Stimulated activated CD8-positive, alpha-beta memory T cell treated with anti-CD3 and anti-CD28 coated beads, Interleukin-15, amount 100 ng/mL, for 48 hours (primary cell): ENCODE results near the gene SLITRK5.
A peak's percentile ranks its signal among the peaks of the same experiment; 100 is the strongest.

Experiments used
- DNase-seq, 2 donors: peaks; one replicate each; pipeline ENCODE4 v3.0.0-alpha.2; 2020; ENCODE audit warnings: low read depth in 2 of 2

Gene SLITRK5

GRCh38 chr13:87671031-87671752, at the start of gene SLITRK5:
SLITRK5 (plus strand) TSS chr13:87671371; CDS start chr13:87675389, 4,018 bp downstream.
- DNase-seq: peak; percentile 57 to 58

- no peak for DNase-seq
Measured at GRCh38 chr13:87622971-87623370, 48.2 kb upstream of the SLITRK5 start.

GRCh38 chr13:87656306-87656705, 14.9 kb upstream of the SLITRK5 start:
- DNase-seq: no peak

GRCh38 chr13:87661471-87661870, 9.7 kb upstream of the SLITRK5 start:
- DNase-seq: no peak

GRCh38 chr13:87666831-87667230, 4.3 kb upstream of the SLITRK5 start:
- DNase-seq: no peak

GRCh38 chr13:87667686-87668085, 3.5 kb upstream of the SLITRK5 start:
- DNase-seq: no peak

GRCh38 chr13:87669379-87669978, 1.7 kb upstream of the SLITRK5 start:
- DNase-seq: no peak

GRCh38 chr13:87671753-87672605, 808 bp downstream of the SLITRK5 start:
- DNase-seq: no peak

GRCh38 chr13:87674247-87674738, 3.1 kb downstream of the SLITRK5 start:
- no peak for DNase-seq

GRCh38 chr13:87675851-87676250, 4.7 kb downstream of the SLITRK5 start:
- no peak for DNase-seq

- no peak for DNase-seq
Measured at GRCh38 chr13:87676254-87677042, 5.3 kb downstream of the SLITRK5 start.

GRCh38 chr13:87677043-87677495, 5.9 kb downstream of the SLITRK5 start:
- DNase-seq: no peak

GRCh38 chr13:87677496-87678371, 6.6 kb downstream of the SLITRK5 start:
- DNase-seq: no peak

GRCh38 chr13:87678372-87678752, 7.2 kb downstream of the SLITRK5 start:
- no peak for DNase-seq

GRCh38 chr13:87680298-87680697, 9.1 kb downstream of the SLITRK5 start:
- no peak for DNase-seq

- no peak for DNase-seq
Measured at GRCh38 chr13:87684850-87685742, 13.9 kb downstream of the SLITRK5 start.

GRCh38 chr13:87696458-87696857, 25.3 kb downstream of the SLITRK5 start:
- no peak for DNase-seq

GRCh38 chr13:87698268-87698667, 27.1 kb downstream of the SLITRK5 start:
- no peak for DNase-seq

GRCh38 chr13:87709947-87710346, 38.8 kb downstream of the SLITRK5 start:
- DNase-seq: no peak
